Stimulated activated CD8-positive, alpha-beta memory T cell treated with anti-CD3 and anti-CD28 coated beads, Interleukin-12 subunit alpha, Interleukin-12 subunit beta, amount 100 ng/mL, for 1 hour (primary cell): ENCODE results near the gene SSR3.

ENCODE experiments used
- DNase-seq: peaks from one replicate; pipeline ENCODE4 v3.0.0-alpha.2; 2020; ENCODE audit warnings: low read depth

Gene SSR3

GRCh38 chr3:156535798-156536197 lies 19.1 kb downstream of the SSR3 start:
- no peak for DNase-seq

DNA sequence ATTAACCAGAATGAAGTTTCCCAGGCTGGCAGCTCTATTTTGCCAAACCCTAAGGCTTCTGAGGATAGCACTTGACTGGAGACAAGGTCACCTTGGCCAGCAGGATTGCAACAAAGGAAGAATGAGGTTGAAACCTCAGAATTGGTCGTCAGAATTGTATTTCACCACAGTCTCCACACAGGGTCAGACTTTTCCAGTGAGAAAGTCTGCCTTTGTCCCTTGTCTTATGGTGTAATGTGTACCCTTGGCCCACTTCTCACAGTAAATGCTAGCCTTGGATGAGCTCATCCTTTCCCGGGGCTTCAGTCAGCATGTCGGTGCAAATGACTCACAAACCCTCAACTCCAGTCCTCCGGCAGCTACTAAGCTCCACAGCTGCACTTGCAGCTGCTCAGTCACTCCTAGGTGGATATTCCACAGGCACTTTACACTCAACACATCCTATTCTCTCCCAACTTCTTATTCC lies 19.7 kb downstream of the SSR3 start:
- DNase-seq: no peak

GRCh38 chr3:156533205-156533604 lies 21.7 kb downstream of the SSR3 start:
- no peak for DNase-seq

DNA sequence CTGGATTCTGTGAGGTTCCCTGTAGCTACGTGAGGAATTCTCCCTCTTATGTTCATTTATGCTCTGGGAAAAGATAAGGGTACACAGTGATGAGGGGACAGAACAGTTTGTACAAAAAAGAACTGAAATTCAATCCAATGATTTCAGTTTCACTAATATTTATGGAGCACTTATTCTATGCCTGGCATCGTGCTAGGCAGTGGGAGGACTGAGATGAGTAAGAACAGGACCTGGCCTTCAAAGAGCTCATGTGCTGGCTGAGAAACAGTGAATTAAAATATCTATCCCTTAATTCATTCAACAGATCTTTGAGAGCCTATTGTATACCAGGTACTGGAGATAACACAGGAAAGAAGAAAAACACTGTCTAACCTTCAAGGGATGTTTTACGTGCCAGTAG lies 22.2 kb downstream of the SSR3 start:
- DNase-seq: no peak

DNA sequence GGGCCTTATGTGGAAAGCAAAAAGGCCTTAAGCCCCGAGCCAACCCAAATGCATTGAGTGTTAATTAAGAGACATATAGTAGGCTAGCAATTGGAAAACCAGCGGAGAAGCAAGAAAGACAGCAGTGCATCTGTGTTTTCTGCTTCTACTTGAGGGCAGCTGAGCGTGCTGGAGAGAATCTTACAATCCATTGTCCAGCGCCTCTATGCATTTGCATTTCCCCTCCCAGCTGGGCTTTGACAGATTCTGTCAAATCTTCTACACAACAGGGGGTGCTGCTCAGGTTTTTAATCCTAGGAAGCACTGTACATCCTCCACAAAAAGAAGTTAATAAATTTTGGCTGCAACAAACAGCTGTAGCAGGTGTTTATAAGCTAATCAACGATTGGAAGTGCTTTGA lies 23.9 kb downstream of the SSR3 start:
- no peak for DNase-seq

- no peak for DNase-seq
Measured at GRCh38 chr3:156527060-156527459, 27.9 kb downstream of the SSR3 start.

DNA sequence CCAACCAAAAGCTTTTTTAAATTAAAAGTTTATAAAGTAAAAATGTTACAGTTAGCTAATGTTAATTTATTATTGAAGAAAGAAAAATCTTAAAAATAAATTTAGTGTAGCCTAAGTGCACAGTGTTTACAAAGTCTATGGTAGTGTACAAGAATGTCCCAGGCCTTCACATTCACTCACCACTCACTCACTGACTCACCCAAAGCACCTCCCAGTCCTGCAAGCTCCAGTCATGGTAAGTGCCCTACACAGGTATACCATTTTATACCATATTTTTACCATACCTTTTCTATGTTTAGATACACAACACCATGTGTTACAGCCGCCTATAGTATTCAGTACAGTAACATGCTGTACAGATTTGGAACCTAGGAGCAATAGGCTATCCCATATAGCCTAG lies 29.1 kb downstream of the SSR3 start:
- DNase-seq: no peak

DNA sequence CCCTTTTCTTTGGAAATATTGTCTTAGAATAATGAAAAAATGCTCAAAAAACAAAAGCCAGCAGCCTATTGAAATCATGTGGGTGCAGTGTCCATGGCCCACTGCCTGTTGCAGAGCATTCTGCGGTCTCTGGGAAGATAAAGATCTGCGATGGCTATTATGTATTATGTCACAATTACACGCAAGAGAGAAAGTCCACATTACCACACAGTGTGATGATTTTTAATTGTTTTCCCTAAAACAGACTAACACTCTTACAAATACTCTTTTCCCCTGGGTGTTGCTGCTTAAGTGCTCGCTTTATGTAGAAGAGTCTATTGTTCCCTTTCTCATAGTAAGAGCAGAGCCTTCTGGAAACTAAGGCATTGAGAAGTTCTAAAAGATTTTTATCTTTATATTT lies 32.2 kb downstream of the SSR3 start:
- DNase-seq: no peak

DNA sequence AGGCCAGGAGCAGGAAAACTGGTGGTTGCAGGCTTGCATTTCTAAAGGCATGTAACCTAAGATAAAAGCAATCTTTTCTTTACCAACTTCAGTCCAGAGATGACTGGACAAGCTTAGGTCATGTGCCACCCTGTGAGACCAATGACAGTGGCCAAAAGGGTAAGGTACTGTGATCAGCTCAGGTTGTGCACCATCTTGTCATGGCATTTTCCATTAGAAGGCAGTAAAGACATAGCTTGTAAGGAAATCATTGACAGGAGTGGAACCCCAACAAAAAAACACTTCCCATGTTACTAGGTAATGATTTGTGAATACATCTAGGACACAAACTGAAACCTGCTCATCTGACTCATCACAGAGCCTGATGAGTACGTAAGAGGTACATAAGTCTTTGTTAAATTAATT lies 35.2 kb downstream of the SSR3 start:
- no peak for DNase-seq

GRCh38 chr3:156518726-156519125 lies 36.2 kb downstream of the SSR3 start:
- DNase-seq: no peak

DNA sequence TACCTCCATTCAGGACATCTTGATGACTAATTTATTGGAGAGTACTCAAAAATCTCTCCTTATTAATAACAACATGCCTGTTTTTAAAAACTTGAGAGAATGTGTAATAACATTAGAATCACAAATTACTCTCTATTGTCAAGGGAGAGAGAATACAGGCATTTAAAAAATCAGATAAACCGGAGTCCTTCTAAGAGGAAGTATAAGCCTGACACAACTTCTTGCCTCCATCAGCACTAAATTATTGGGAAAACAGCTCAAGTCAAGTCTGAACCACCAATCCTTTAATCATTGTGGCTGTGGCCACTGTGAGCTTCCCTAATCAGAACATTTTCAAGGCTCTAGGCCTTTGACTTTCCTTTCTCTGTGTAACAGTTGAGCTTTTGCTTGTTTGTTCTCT lies 38.0 kb downstream of the SSR3 start:
- no peak for DNase-seq

GRCh38 chr3:156516284-156516683 lies 38.6 kb downstream of the SSR3 start:
- no peak for DNase-seq

DNA sequence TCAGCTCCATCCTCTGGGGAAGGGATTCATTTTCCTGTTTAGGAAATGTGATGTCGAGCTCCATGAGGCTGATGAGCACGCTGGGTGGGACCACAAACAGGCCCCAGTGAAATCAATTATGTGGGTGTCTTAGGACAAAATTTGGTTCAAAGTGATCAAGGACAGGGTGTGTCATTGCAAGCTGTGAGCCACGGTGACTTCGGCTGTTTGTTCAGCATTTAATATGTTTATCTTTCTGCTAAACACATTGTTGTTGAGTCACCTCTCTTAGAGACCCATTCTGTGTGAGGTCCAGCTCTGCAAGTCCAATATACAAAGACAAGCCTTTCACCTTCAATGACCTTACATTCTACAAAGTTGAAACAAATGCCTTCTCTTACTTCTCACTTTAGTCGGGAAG lies 41.3 kb downstream of the SSR3 start:
- no peak for DNase-seq

DNA sequence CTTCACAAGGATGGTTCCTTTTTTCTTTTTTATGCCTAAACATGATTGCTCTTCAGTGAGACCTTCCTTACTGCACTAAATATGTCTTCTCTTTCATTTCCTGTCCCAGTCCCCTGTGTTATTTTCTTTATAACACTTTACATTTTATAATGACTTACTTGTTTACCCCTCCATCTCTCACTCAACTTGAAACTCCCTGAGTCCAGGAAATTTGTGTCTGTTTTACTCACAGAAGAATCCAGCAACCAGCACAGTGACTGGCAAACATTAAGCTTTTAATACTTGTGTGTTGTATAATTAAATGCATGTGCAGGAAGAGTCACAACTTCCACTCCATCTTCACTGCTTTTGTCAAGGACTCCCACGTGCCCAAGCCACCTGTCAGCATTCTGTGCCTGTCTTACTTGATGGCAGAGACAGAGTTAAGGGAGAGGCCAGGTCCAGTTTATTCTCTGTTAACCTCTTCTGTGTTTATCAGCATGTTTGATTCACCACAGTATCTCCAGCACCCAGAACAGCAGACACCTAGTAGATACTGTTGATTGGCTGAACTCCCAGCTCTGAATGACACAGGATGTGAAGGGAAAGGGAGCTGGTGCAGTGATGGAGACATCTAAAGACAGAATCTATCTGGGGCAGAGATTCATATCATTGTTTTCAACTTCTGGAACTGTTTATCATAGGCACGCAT lies 42.8 kb downstream of the SSR3 start:
- DNase-seq: no peak

DNA sequence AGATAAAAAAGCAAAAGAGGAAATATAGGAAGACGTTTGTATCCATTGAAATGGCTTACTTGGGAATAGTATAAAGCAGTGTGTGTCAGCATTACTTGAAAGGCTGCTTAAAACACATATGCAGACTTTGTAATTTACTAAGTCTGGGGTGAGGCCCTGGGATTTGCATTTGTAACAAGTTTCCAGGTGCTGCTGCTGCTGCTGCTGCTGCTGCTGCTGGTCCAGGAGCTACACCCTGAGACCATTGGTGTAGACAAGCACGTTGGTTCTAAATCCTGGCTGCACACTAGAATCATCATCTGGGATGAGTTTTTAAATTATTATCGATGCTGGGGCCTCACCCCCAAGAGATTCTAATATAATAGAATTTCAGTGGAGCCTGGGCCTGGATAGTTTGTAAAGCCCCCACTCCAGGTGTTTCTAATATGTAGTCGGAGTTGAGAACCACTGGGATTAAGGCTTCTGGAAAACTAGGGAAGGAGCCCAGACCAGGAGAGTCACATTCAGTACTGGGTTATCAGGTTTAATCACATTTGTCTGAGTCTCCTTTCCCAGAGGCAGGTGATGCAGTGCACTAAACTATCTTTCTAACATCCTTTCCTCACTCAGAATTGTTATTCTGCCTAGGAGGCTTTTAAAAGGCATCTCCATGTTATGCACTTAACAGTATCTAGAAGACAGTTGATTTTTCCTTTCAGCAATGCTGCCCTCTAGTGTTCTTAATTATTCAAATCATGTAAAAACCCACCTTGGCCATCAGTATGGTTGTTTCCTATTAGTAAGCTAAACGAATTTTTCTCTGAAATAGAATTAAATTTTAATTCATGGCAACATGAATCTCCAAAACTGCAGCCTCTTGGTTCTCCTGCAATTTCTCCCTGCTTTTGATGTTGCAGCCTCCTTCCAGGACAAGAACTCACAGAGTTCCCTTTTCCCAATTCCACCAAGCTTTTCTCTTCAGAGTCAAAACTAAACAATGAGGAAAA lies 45.4 kb downstream of the SSR3 start:
- DNase-seq: no peak

DNA sequence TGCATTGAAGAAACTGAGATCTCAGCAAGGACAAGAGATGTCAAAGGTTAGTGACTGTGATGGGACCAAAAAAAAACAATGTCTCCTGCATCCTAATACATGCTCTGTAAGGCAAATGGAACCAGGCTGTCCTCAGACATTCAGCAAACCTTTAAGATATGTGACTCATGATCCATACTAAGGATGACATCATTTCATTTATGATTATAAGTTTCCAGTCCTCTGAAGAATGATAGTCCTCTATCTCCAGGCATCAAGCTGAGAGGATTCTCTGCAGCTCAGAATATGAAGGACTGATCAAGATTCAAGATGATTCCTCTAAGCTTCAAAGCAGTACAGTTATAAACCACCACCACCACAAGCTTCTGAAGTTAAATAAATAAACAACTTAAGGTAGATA lies 47.6 kb downstream of the SSR3 start:
- DNase-seq: no peak

GRCh38 chr3:156498307-156498706 lies 56.6 kb downstream of the SSR3 start:
- no peak for DNase-seq

DNA sequence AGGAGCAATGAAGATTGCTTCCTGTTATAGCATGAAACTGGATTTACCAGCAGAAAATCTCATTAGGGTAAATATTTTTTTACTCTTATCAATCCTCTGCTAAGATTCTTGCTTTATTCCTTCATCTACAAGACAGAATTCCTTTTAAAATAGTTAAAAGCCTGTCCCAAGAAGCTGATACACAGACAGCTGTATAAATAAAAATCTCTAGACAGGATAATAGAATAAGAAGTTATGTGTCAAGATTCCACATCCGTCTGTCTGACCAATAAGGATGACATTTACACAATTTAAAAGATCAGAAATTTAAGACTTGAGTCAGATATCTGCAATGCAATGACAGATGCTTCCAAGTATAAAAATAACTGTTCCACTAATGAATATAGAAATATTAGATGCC lies 57.6 kb downstream of the SSR3 start:
- DNase-seq: no peak

DNA sequence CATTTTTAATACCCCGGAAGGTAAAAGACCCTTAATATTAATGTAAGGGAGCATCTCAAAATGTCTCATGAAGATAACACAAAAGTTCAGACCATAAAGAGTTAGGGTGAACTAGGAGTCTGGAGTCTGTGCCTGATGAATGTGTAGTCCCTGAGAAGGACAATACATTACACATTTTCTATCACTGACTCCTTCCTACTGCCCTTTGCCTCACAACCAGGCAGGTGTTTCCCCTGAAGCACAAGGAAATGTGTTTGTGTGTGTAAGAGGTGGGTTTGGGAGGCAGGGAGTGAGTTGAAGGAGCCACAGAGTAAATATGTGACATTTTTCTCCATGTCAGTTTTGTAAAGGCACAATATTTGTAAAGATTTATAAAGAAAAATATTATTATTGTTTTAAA lies 59.1 kb downstream of the SSR3 start:
- DNase-seq: no peak

DNA sequence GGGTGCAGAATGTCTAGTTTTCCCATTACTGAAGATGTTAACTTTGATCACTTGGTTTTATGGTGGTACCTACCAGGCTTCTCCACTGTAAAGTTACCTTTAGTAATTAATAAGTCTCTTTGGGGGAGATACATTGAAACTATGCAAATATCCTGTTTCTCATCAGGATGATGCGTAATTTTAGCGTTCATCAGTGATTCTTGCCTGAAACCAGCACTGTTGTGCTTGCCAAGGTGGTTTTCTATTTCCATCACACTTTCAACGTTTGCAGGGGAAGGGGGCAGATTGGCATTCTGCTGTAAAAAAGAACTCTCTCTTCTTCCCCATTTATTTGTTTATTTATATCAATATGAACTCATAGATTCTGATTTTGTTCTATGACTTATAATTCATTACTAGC lies 61.0 kb downstream of the SSR3 start:
- DNase-seq: no peak

- DNase-seq: no peak
Measured at GRCh38 chr3:156492801-156493261, 62.1 kb downstream of the SSR3 start.

- no peak for DNase-seq
Measured at GRCh38 chr3:156491192-156491591, 63.7 kb downstream of the SSR3 start.
